Osteoblast (primary cell): ENCODE data around the gene GAS7. TPM values are rescaled to one million over a fixed set of nuclear protein-coding genes. Genes with fewer than 3 reads are reported as not detected.

Experiments used
- DNase-seq: peaks from one replicate; pipeline ENCODE4 v3.0.0; 2011; ENCODE audit warnings: low spot score, mixed read lengths; ENCODE audit not compliant: insufficient read length; ENCODE audit errors: missing footprints
- H2AFZ ChIP-seq: 2 replicates; pipeline ENCODE4 v1.6.0; 2011; ENCODE audit warnings: mild to moderate bottlenecking, low read length
- H3K27ac ChIP-seq: 2 replicates; pipeline ENCODE4 v1.5.1; 2011; ENCODE audit warnings: mild to moderate bottlenecking, low read depth, low read length, moderate library complexity
- H3K27me3 ChIP-seq: 2 replicates; pipeline ENCODE4 v1.6.0; 2012; ENCODE audit warnings: mild to moderate bottlenecking, control low read depth, inconsistent platforms, low read length, moderate library complexity; ENCODE audit not compliant: insufficient read depth
- H3K36me3 ChIP-seq: 2 replicates; pipeline ENCODE4 v1.5.1; 2011; ENCODE audit warnings: mild to moderate bottlenecking, low read length, control low read depth, moderate library complexity; ENCODE audit not compliant: insufficient read depth
- H3K4me1 ChIP-seq: 2 replicates; pipeline ENCODE4 v1.5.1; 2011; ENCODE audit warnings: mild to moderate bottlenecking, low read length, control low read depth, moderate library complexity; ENCODE audit not compliant: insufficient read depth
- H3K4me2 ChIP-seq: 2 replicates; pipeline ENCODE4 v1.6.0; 2011; ENCODE audit warnings: mild to moderate bottlenecking, low read length; ENCODE audit not compliant: insufficient read depth
- H3K4me3 ChIP-seq: fragments of 200-600 bp; sonication (generic); 3 replicates; pipeline ENCODE4 v1.5.1; 2012; ENCODE audit warnings: mild to moderate bottlenecking, low read length, inconsistent platforms; ENCODE audit not compliant: insufficient read depth
- H3K79me2 ChIP-seq: 2 replicates; pipeline ENCODE4 v1.6.0; 2012; ENCODE audit warnings: mild to moderate bottlenecking, low read length, control low read depth, inconsistent platforms; ENCODE audit not compliant: insufficient read depth
- H3K9me3 ChIP-seq: 2 replicates; pipeline ENCODE4 v1.5.1; 2011; ENCODE audit warnings: low read depth, low read length, control low read depth
- H4K20me1 ChIP-seq: 2 replicates; pipeline ENCODE4 v1.6.0; 2012; ENCODE audit warnings: mild to moderate bottlenecking, low read length, control low read depth; ENCODE audit not compliant: insufficient read depth
- total RNA-seq: library from RNA; depleted of rRNA; stranded (reverse); fragments of >200 nt; gene quantifications from 2 replicates; pipeline ENCODE4 v1.2.3, GENCODE V29; 2012
- TF ChIP-seq, protein P1 (sequence below): IDR thresholded peaks from 2 replicates; pipeline ENCODE4 v1.5.1; 2011; ENCODE audit warnings: mild to moderate bottlenecking, low read depth, low read length, moderate library complexity; ENCODE audit errors: extremely low read depth

The GAS7 gene
- total RNA-seq, 1 donor = 3.6 TPM

DNA sequence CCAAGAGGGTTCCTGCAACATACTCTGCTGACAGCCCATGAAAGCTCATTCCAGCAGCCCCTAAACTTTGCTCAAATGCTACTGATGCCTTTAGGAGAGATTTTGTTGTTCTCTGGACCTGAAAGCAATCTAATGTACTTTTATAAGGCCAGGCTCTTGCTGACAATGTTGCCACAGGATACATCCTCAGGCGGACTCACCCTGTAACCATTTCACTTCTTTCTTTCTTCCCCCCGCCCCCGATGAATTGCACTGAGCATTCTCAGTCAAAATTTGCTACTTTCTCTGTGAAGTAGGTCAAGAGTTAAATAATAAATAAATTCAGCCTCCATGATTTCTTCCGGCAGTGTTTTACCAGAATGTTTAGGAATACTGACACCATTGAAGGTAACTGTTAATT is 1.5 kb downstream of the GAS7 start:
- Histone ChIP-seq H3K27me3 (peaks cover 10% of the 10 kb centered on the region), H2AFZ (no peak overlapping the region), H3K4me3 (no peak overlapping the region), H4K20me1 (no peaks in the 10 kb centered on the region), H3K4me2 (no peak overlapping the region), H3K27ac (no peak overlapping the region), H3K36me3 (no peaks in the 10 kb centered on the region), H3K9me3 (no peaks in the 10 kb centered on the region), H3K79me2 (no peaks in the 10 kb centered on the region), H3K4me1 (no peaks in the 10 kb centered on the region)
- no peak for DNase-seq
- TF ChIP-seq, protein P1, sequence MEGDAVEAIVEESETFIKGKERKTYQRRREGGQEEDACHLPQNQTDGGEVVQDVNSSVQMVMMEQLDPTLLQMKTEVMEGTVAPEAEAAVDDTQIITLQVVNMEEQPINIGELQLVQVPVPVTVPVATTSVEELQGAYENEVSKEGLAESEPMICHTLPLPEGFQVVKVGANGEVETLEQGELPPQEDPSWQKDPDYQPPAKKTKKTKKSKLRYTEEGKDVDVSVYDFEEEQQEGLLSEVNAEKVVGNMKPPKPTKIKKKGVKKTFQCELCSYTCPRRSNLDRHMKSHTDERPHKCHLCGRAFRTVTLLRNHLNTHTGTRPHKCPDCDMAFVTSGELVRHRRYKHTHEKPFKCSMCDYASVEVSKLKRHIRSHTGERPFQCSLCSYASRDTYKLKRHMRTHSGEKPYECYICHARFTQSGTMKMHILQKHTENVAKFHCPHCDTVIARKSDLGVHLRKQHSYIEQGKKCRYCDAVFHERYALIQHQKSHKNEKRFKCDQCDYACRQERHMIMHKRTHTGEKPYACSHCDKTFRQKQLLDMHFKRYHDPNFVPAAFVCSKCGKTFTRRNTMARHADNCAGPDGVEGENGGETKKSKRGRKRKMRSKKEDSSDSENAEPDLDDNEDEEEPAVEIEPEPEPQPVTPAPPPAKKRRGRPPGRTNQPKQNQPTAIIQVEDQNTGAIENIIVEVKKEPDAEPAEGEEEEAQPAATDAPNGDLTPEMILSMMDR = no peak

DNA sequence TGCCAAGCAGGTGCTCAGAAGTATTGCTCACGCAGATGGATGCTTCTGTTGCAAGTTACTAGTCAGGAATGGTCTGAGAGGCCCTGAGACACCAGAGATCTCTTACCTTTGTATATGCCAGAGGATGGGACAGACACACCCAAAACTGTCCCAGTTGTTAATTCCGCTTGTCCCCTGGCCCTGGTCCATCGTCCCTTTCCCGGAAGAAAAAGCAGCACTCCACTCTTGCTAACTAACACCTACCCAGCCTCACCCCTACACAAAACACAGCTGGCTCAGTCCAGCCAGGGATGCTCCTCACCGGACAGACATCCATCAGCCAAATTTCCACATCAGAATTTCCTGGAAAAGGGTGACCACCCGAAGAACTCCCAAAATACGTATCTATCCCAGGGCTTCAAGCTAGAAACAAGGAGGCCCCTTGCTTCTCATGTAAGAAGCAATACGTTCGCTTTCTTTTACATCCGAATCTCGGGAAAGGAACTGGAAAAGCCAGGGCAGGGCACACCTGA is 2.0 kb downstream of the GAS7 start:
- Histone ChIP-seq H3K4me3 (no peak overlapping the region), H3K27me3 (peaks cover 10% of the 10 kb centered on the region), H4K20me1 (no peaks in the 10 kb centered on the region), H3K4me1 (no peaks in the 10 kb centered on the region), H3K36me3 (no peaks in the 10 kb centered on the region), H3K79me2 (no peaks in the 10 kb centered on the region), H3K27ac (no peak overlapping the region), H2AFZ (no peak overlapping the region), H3K4me2 (no peak overlapping the region), H3K9me3 (no peaks in the 10 kb centered on the region)
- TF ChIP-seq, protein P1 = no peak
- no peak for DNase-seq

GRCh38 chr17:10195090-10195805 is 3.2 kb downstream of the GAS7 start:
- Histone ChIP-seq H3K4me2 (no peak overlapping the region), H4K20me1 (no peaks in the 10 kb centered on the region), H3K27ac (no peak overlapping the region), H2AFZ (no peak overlapping the region), H3K4me3 (no peak overlapping the region), H3K27me3 (peaks cover 10% of the 10 kb centered on the region), H3K4me1 (no peaks in the 10 kb centered on the region), H3K36me3 (no peaks in the 10 kb centered on the region), H3K9me3 (no peaks in the 10 kb centered on the region), H3K79me2 (no peaks in the 10 kb centered on the region)
- no peak for DNase-seq
- TF ChIP-seq, protein P1 = no peak

- Histone ChIP-seq H3K36me3 (no peaks in the 10 kb centered on the region), H4K20me1 (no peaks in the 10 kb centered on the region), H3K9me3 (no peaks in the 10 kb centered on the region), H3K27ac (no peak overlapping the region), H2AFZ (no peak overlapping the region), H3K27me3 (peaks cover 7% of the 10 kb centered on the region), H3K79me2 (no peaks in the 10 kb centered on the region), H3K4me2 (no peak overlapping the region), H3K4me3 (no peak overlapping the region), H3K4me1 (no peaks in the 10 kb centered on the region)
- no peak for DNase-seq
- TF ChIP-seq, protein P1 = no peak
Observed at GRCh38 chr17:10193632-10194031, 4.8 kb downstream of the GAS7 start.
